ENCODE results near the gene AMPD2.

- no peak for TF ChIP-seq ETS1 (conservative IDR thresholded peaks at IDR 0.05; ENCODE audit: control insufficient read depth, low read depth, low read length)
- no peak for TF ChIP-seq ATF4 (CRISPR knock-in tag; IDR thresholded peaks at IDR 0.05)
- TF ChIP-seq EZH2 (IDR thresholded peaks at IDR 0.05; ENCODE audit: borderline replicate concordance, low read depth, low read length) = no peak
- TF ChIP-seq ELF4 (CRISPR knock-in tag; IDR thresholded peaks at IDR 0.05) = no peak
- no peak for TF ChIP-seq MNT (conservative IDR thresholded peaks at IDR 0.05)
- TF ChIP-seq SMARCB1 (IDR thresholded peaks at IDR 0.05; ENCODE audit: insufficient read length, low read depth) = no peak
- no peak for TF ChIP-seq POLR2AphosphoS5 (IDR thresholded peaks at IDR 0.05; ENCODE audit: control insufficient read depth, insufficient read depth, low read depth, low read length)
- no peak for TF ChIP-seq NR2C2 (CRISPR knock-in tag; IDR thresholded peaks at IDR 0.05)
- no peak for TF ChIP-seq NR2C2 (tag; IDR thresholded peaks at IDR 0.05)
- no peak for TF ChIP-seq ZNF561 (CRISPR knock-in tag; conservative IDR thresholded peaks at IDR 0.05)
- TF ChIP-seq CBFB (CRISPR knock-in tag; IDR thresholded peaks at IDR 0.05) = no peak
- TF ChIP-seq HMBOX1 (IDR thresholded peaks at IDR 0.05) = no peak
- TF ChIP-seq CREB5 (CRISPR knock-in tag; IDR thresholded peaks at IDR 0.05) = no peak
Observed at GRCh38 chr1:109668123-109668775, 48.6 kb downstream of the AMPD2 start.
